NCI-H1105 (cell line): Measurements from ENCODE around the gene GLIS1.

Experiments used
- DNase-seq: peaks from one replicate; lab custom pipeline; 2025; lab: John Stamatoyannopoulos, UW

GLIS1 gene

GRCh38 chr1:53638360-53639035 is 100.5 kb downstream of the GLIS1 start:
- no peak for DNase-seq

DNA sequence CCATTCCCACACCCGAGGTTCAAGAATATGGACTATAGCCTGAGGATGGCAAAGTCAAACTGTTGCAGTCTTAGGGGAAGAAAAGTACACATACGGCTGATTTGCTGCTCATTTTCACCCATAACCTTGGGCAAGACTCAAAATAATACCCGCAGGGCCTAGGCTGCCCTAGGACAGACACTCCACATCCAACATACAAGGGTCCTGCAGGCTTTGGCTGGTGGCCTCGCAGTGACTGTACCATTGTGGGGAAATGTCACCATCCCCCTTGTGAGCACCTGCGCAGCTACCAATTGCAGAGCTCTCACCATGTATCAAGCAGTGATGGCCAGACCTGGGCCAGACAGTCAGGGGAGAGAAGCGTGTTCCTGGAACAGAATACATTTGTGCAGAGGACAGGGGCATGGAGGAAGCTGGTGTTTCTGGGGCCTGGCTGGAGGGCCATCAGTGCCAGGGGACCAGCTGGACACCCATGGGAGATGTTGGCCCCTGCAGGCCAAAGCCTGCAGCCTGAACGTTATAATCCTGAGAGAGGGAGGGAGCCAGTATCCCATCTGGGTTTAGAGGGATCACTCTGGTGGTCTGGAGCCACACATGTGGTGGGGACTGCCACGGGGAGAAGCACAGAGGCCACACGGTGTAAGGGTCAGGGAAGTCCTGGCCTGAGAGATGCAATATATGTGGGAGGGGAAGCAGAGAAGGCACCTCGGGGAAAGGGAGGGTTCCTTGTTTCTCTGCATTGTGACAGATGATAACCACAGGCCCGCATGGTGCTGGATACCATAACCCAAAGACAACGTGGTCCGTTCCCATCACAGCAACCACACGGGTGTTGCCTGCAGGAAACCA is 101.2 kb downstream of the GLIS1 start:
- DNase-seq, result no peak

DNA sequence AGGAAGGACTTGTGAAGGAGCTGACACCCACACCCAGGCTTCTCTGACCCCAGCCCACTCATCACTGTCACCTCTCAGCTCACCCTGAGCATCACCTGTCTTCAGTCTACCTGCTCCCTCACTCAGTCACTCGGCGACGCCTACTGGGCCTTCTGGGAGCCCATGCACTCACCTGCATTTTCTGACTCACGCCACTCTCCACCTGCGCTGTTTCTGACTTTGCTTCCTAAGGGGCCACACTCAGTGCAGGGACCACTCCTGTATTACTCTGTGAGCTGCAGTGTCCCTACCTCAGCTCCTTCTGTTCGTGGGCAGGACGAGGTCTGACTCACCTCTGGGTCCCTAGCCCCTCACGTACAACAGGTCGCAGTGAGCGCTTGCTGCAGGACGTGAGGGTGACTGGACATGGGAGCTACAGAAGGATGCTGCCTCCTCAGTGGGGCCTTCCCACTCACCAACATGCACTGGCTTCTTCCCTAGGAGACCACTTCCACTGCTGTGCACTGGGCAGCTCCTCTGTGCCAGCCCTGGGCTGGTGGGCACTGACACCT is 102.3 kb downstream of the GLIS1 start:
- DNase-seq, result no peak

DNA sequence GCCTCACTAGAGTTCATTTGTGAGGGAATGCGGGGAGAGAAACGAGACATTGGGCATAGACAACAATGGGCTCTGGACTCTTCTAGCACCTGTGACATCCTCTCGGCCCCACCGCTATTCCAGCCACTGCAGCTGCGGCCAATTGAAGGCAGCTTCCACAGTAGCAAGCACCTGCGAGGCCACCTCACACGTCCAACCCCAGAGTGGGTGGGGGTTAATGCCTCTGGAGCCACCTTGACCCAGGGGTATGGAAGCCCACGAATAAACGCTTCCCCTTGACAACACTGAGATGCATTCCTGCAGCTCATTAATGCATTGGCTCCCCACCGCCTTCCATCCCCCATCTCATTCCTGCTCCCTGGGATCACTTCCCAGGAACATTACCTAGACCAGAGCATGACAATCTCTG is 104.4 kb downstream of the GLIS1 start:
- no peak for DNase-seq

DNA sequence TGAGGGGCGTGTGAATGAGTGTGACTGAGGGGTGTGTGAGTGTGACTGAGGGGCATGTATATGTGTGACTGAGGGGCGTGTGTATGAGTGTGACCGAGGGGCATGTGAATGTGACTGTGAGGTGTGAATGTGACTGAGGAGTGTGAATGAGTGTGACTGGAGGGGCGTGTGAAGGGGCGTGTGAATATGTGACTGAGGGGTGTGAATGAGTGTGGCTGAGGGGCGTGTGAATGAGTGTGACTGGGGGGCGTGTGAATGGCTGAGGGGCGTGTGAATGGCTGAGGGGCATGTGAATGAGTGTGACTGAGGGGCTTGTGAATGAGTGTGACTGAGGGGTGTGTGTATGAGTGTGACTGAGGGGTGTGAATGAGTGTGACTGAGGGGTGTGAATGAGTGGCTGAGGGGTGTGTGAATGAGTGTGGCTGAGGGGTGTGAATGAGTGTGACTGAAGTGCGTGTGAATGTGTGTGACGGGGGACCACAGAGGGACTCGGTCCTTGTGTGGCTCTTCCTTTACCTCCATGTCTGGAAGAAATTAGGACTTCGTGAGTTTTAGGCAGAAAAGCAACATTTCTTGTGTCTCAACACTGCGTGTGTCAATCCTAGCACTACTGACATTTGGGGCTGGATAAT is 105.8 kb downstream of the GLIS1 start:
- DNase-seq, result no peak

DNA sequence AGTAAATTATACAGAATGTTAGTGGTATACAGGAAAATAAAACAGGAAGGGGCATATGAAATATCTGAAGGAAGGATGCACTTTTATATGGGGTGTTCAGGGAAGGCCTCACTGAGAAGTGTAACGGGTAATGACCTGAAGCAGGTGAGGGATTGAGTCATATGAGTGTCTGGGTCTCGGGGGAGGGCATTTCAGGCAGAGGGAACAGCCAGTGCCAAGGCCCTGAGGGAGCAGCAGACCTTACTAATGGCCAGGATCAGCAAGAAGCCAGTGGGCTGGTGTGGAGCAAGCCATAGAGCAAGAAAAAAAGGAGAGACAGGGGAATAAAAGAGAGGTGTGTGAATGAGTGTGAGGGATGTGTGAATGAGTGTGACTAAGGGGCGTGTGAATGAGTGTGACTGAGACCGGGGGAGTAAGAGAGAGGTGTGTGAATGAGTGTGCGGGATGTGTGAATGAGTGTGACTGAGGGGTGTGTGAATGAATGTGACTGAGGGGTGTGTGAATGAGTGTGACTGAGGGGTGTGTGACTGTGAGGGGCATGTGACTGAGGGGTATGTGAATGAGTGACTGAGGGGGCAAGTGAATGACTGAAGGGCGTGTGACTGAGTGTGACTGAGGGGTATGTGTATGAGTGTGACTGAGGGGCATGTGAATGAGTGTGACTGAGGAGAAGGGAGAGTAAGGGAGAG is 107.2 kb downstream of the GLIS1 start:
- no peak for DNase-seq

DNA sequence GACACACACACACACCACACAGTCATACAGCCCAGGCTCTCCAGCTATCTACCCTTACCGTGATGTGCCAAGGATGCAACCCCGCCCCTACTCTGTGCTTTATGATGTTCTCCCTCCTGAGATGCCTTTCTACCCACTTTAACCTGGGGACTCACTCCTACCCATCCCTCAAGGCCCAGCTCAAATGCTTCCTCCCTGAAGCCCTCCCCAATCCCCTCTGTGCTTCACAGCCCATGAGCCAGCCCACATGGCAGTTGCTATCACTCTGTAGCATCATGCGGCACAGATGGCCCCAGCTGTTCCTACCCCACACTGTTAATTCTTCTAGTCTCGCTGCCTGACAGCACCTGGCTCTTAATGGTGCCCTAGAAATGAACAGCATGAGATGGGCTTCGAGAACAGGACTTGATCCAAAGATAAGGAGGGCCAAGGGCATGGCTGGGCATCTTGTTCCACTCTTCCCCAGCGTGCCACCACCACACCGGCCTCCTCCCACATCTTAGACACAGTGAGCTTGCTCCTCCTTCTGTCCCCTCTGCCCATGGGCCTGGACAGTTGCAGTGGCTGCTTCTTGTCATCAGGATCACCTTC is 109.8 kb downstream of the GLIS1 start:
- DNase-seq, result no peak

DNA sequence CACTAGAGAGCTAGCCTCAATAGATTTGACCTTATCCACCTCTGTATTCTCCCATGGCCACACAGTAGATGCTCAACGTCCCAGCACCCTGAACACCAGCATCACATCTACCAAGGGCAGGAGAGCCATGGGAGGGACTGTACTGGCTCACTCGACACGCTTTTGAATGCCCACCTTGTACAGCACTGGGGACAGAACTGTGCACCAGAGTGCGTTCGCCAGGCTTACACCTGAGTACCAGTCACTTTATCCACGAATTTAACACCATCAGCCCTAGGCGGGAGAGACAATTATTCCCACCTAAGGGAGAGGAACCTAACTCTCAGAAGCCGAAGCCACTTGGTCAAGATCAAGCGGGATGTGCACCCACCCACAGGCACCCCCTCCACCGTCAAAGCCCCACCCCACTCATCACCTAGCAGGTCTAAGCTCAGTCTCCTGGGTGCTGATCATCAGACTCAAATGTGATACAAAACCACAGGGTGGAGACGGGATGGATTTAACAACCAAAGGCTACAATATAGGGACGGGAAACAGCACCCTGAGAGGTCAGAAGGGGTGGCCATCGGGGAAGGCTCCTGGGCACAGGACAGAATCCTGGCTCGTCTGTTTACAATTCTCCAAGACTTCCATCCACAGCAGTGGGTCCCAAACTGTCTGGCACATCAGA is 110.5 kb downstream of the GLIS1 start:
- no peak for DNase-seq

DNA sequence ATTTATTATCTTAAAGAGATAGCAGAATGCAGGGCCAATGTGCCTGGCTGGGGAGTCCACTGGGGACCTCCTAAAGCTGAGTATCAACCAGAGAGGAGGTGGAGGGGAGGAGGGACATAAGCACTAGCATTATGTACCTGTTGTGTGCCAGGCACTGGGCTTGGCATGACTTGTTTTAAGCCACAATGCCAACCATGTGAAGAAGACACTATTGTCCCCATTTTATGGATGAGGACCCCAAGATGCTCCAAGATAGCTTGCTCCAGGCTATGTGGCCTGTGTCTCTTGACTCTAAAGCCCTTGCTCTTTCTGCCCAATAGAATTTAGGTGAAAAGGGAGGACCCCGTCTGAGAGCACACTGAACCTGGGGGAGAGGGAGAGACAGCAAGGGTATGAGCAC is 111.3 kb downstream of the GLIS1 start:
- no peak for DNase-seq

DNA sequence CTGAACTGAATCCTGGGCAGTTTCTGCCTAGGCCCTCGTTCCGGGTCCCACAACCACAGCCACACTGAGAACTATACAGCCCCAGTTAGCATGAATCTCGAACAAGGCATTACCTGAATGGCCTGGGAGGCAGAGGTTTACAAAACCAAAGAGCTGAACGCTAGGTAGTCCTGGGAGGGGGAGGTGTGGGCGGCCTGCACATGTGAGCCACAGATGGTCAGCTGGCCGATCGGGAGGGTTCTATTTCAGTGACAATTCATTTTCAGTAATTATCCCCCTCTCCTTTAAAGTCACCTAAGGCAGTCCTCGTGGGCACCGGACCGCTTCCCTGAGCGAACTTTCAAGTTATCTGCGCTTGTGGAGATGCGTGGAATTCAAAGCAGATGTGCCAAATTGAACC is 111.9 kb downstream of the GLIS1 start:
- DNase-seq, result no peak

GRCh38 chr1:53626616-53627015 is 112.3 kb downstream of the GLIS1 start:
- no peak for DNase-seq

- no peak for DNase-seq
Measured at GRCh38 chr1:53625766-53626520, 113.0 kb downstream of the GLIS1 start.

- no peak for DNase-seq
Measured at GRCh38 chr1:53625049-53625448, 113.9 kb downstream of the GLIS1 start.

- no peak for DNase-seq
Measured at GRCh38 chr1:53622531-53622930, 116.4 kb downstream of the GLIS1 start.

- no peak for DNase-seq
Measured at GRCh38 chr1:53621144-53621543, 117.8 kb downstream of the GLIS1 start.

DNA sequence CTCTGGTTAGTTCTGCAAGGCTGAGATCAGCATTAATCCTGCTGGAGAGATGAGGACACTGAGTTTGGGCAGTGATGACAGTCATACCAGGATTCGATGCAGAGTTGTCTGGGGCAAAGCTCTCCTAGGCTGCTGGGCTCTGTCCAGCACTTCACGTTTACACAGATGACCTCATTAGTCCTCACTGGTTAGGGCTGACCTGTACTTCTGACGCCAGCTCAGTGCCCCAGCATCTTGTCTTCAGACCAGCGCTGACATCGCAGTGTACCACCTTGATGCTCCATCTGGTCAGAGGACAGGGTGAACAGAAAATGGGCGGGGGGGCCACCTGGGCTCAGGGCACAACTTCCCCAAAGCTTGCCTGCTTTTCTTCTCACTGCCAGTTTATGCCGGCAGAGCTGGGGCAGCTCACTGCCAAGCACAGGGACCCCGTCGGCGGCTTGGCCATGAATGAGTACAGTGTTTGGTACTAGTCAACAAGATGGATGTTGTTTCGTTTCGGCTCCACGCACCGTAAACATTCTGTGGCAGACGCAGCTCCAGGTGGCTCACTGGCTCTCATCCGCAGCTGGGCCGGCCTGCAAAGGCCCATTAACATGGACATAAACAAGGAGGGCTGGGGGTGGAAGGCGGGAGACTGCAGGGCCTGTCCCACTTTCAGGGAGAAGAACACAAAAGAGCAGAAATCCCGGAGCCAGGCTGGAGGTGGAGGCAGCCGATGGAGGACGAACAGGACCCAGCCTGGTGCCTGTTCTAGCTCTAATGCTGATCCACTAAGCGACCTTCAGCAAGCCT is 118.7 kb downstream of the GLIS1 start:
- no peak for DNase-seq

GRCh38 chr1:53619367-53620060 is 119.5 kb downstream of the GLIS1 start:
- DNase-seq, result no peak

DNA sequence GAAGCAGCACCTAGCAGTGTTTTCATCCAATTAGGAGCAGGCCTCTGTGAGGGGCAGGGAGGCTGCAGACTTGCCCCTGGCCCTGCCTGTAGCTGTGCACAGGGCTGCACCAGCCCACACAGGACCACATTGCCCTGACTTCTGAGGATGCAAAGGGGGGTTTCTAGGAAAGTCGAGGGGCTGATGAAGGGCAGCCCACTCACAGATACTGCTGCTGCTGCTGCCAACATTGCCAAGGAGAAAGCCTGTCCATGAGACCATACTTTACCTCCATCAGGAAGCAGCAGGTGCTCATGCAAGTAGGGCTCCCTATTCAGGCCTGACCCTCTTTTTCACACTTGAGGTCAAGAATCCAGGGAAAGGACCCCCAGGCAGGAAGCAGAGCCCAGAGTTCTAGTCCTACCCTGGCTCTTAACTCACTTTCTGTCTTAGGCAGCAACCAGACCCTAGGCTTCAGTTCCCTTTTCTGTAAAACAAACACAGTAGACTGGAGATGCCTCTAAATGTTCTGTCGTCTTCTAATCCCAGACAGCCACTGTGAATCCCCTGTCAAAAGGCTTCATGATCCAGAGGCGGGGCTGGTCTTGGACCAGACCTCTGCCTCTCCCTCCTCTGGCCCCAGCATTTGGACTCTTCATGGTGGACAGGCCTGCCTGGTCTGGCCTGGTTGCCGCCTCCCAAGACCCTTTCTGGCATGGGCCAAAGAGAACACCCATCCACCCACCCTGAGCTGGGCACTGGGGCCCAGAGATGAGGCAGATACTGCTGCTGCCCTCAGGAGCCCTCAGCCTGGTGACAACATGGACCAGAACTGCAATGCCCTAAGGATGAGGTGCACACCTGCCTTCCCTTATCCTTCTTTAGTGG is 120.2 kb downstream of the GLIS1 start:
- no peak for DNase-seq
